SK-N-SH (cell line): Measurements from ENCODE around the gene AFF3. TPM values are rescaled to one million over a fixed set of nuclear protein-coding genes. Genes with fewer than 3 reads are reported as not detected.

Source experiments
- CTCF ChIA-PET: fragments of 300-600, 350-600 bp; formaldehyde crosslinking; extraction: SDS; loops from one replicate; lab custom pipeline; 2021; lab: Yijun Ruan, JAX
- POLR2A ChIA-PET: fragments of 350-600 bp; sonication (Branson Sonifier 250); formaldehyde crosslinking; extraction: SDS; loops from one replicate; lab custom pipeline; 2020; ENCODE audit warnings: antibody characterized with exemption, inconsistent platforms; lab: Yijun Ruan, JAX
- DNase-seq: peaks from one replicate; pipeline ENCODE4 v3.0.0; 2012
- H2AFZ ChIP-seq: fragments of 200-600 bp; sonication (generic); 2 replicates; pipeline ENCODE4 v1.8.1; 2016; ENCODE audit warnings: antibody characterized with exemption, mild to moderate bottlenecking, low read depth
- H3F3A ChIP-seq: fragments of 200-600 bp; sonication (generic); replicated peaks from 2 replicates; pipeline ENCODE3; 2016; ENCODE audit warnings: antibody characterized with exemption, mild to moderate bottlenecking; ENCODE audit not compliant: insufficient read depth
- H3K27ac ChIP-seq, 2 experiments: fragments of 200-500 bp in 1 of 2; fragments of 200-600 bp in 1 of 2; sonication (Bioruptor generic) in 1 of 2; sonication (generic), shearing (Covaris generic) in 1 of 2; 2 replicates each; pipeline versions ENCODE4 v1.5.1 to v1.6.1; 2014 to 2016; ENCODE audit warnings: low read depth in 2 of 2, inconsistent platforms in 1 of 2, low read length in 1 of 2, mild to moderate bottlenecking in 1 of 2, mixed read lengths in 1 of 2
- H3K27me3 ChIP-seq: fragments of 200-600 bp; sonication (generic), shearing (Covaris generic); 2 replicates; pipeline ENCODE4 v1.6.1; 2016; ENCODE audit warnings: mixed run types; ENCODE audit not compliant: insufficient read depth
- H3K36me3 ChIP-seq, 2 experiments: fragments of 200-500 bp in 1 of 2; fragments of 200-600 bp in 1 of 2; sonication (Bioruptor generic) in 1 of 2; sonication (generic) in 1 of 2; replicated peaks in 1 of 2; 2 replicates each; pipeline versions ENCODE3 to v1.5.1; 2014 to 2016; ENCODE audit warnings: low read length in 1 of 2, mild to moderate bottlenecking in 1 of 2; ENCODE audit not compliant: insufficient read depth in 2 of 2, control insufficient read depth in 1 of 2
- H3K4me1 ChIP-seq, 2 experiments: fragments of 200-500 bp in 1 of 2; fragments of 200-600 bp in 1 of 2; sonication (Bioruptor generic) in 1 of 2; sonication (generic), shearing (Covaris generic) in 1 of 2; 2 replicates each; pipeline versions ENCODE4 v1.5.1 to v1.6.1; 2014 to 2016; ENCODE audit warnings: low read depth in 1 of 2, low read length in 1 of 2, mixed run types in 1 of 2; ENCODE audit not compliant: insufficient read depth in 2 of 2, control insufficient read depth in 1 of 2
- H3K4me2 ChIP-seq: fragments of 200-600 bp; sonication (generic), shearing (Covaris generic); 2 replicates; pipeline ENCODE4 v1.6.1; 2017; ENCODE audit warnings: mixed run types
- H3K4me3 ChIP-seq, 2 experiments: fragments of 200-500 bp in 1 of 2; fragments of 200-600 bp in 1 of 2; sonication (Bioruptor generic) in 1 of 2; sonication (generic), shearing (Covaris generic) in 1 of 2; 2 replicates each; pipeline versions ENCODE4 v1.5.1 to v1.8.1; 2014 to 2016; ENCODE audit warnings: low read depth in 2 of 2, inconsistent platforms in 1 of 2, low read length in 1 of 2, mild to moderate bottlenecking in 1 of 2, mixed read lengths in 1 of 2, moderate library complexity in 1 of 2
- H3K79me2 ChIP-seq: fragments of 200-600 bp; sonication (generic); 2 replicates; pipeline ENCODE4 v1.8.1; 2017; ENCODE audit warnings: mild to moderate bottlenecking; ENCODE audit not compliant: insufficient read depth
- H3K9ac ChIP-seq: fragments of 200-600 bp; sonication (generic); 2 replicates; pipeline ENCODE4 v1.6.1; 2017; ENCODE audit warnings: mixed run types
- H3K9me2 ChIP-seq: fragments of 200-600 bp; sonication (generic); 2 replicates; pipeline ENCODE4 v1.6.1; 2017; ENCODE audit warnings: mixed run types
- H3K9me3 ChIP-seq: fragments of 200-600 bp; sonication (generic); 2 replicates; pipeline ENCODE4 v1.6.1; 2017; ENCODE audit warnings: mixed run types, mild to moderate bottlenecking, moderate library complexity
- H4K20me1 ChIP-seq: fragments of 200-600 bp; sonication (generic); 2 replicates; pipeline ENCODE4 v1.6.1; 2017; ENCODE audit warnings: mild to moderate bottlenecking, mixed run types; ENCODE audit not compliant: insufficient read depth
- CHD2 ChIP-seq: fragments of 150-350 bp; IDR thresholded peaks from 2 replicates; pipeline ENCODE4 v1.6.1; 2018; ENCODE audit warnings: low read length; ENCODE audit not compliant: partially characterized antibody
- ELF1 ChIP-seq: IDR thresholded peaks from 2 replicates; pipeline ENCODE4 v1.4.0; 2012
- EP300 ChIP-seq, 2 experiments: IDR thresholded peaks; 2 replicates each; pipeline versions ENCODE4 v1.4.0 to v1.6.1; 2012; ENCODE audit warnings: borderline replicate concordance in 1 of 2, low read depth in 1 of 2, low read length in 1 of 2
- EZH2phosphoT487 ChIP-seq: fragments of 200-600 bp; sonication (generic); IDR thresholded peaks from 2 replicates; pipeline ENCODE4 v1.6.1; 2017; ENCODE audit warnings: low read depth, mixed run types, mild to moderate bottlenecking, antibody characterized with exemption, moderate library complexity, borderline replicate concordance
- FOSL2 ChIP-seq: IDR thresholded peaks from 2 replicates; pipeline ENCODE4 v1.4.0; 2012; ENCODE audit warnings: low read depth, mild to moderate bottlenecking, moderate library complexity, borderline replicate concordance
- FOXJ3 ChIP-seq: sonication (generic); formaldehyde crosslinking; IDR thresholded peaks from 2 replicates; pipeline ENCODE4 v1.5.1; 2020; ENCODE audit warnings: mild to moderate bottlenecking, missing genetic modification reagents
- FOXM1 ChIP-seq: IDR thresholded peaks from 2 replicates; pipeline ENCODE4 v1.4.0; 2012; ENCODE audit warnings: low read depth, mild to moderate bottlenecking
- JUND ChIP-seq: IDR thresholded peaks from 2 replicates; pipeline ENCODE4 v1.4.0; 2012
- MEF2A ChIP-seq: IDR thresholded peaks from 2 replicates; pipeline ENCODE4 v1.4.0; 2012; ENCODE audit warnings: low read depth, borderline replicate concordance
- MXI1 ChIP-seq: IDR thresholded peaks from 2 replicates; pipeline ENCODE4 v1.6.1; 2012; ENCODE audit warnings: mild to moderate bottlenecking, low read depth, low read length, improper control_type of control experiment
- NRF1 ChIP-seq: IDR thresholded peaks from 2 replicates; pipeline ENCODE4 v1.6.1; 2012; ENCODE audit warnings: low read depth, mild to moderate bottlenecking, low read length
- RFX5 ChIP-seq: IDR thresholded peaks from 2 replicates; pipeline ENCODE4 v1.6.1; 2012; ENCODE audit warnings: mild to moderate bottlenecking, improper control_type of control experiment, low read length
- RXRA ChIP-seq: IDR thresholded peaks from 2 replicates; pipeline ENCODE4 v1.4.0; 2012; ENCODE audit warnings: low read depth, mild to moderate bottlenecking, borderline replicate concordance
- SMC3 ChIP-seq: IDR thresholded peaks from 2 replicates; pipeline ENCODE4 v1.6.1; 2012; ENCODE audit warnings: low read depth, low read length, improper control_type of control experiment
- TAF1 ChIP-seq: IDR thresholded peaks from 2 replicates; pipeline ENCODE4 v1.6.1; 2012; ENCODE audit warnings: low read depth, mild to moderate bottlenecking, low read length, moderate library complexity, borderline replicate concordance
- TCF12 ChIP-seq: IDR thresholded peaks from 2 replicates; pipeline ENCODE4 v1.4.0; 2012
- TEAD4 ChIP-seq: IDR thresholded peaks from 2 replicates; pipeline ENCODE4 v1.4.0; 2012; ENCODE audit warnings: mild to moderate bottlenecking, borderline replicate concordance; ENCODE audit not compliant: insufficient read depth
- YY1 ChIP-seq: IDR thresholded peaks from 2 replicates; pipeline ENCODE4 v1.4.0; 2012; ENCODE audit warnings: low read depth, mild to moderate bottlenecking
- WGBS: methylation state at CpG from one replicate; pipeline ENCODE4 v1.1.6; 2017; ENCODE audit warnings: low lambda C conversion rate; 5-methylcytosine and 5-hydroxymethylcytosine counted together
- polyA plus RNA-seq, 3 experiments: library from polyadenylated mRNA; depleted of rRNA; stranded (reverse); fragments of >200 nt; gene quantifications; 2 replicates each; pipeline ENCODE4 v1.2.3, GENCODE V29; 2012
- TF ChIP-seq, protein P1 (sequence below): fragments of 150-350 bp; IDR thresholded peaks from 2 replicates; pipeline ENCODE4 v1.6.1; 2016; ENCODE audit warnings: mild to moderate bottlenecking, low read depth, low read length
- TF ChIP-seq, protein P2 (sequence below): IDR thresholded peaks from 2 replicates; pipeline ENCODE4 v1.6.1; 2012; ENCODE audit warnings: mild to moderate bottlenecking, low read depth, low read length, moderate library complexity
- TF ChIP-seq, protein P3 (sequence below): IDR thresholded peaks from 2 replicates; pipeline ENCODE4; 2012
- TF ChIP-seq, protein P4 (sequence below): IDR thresholded peaks from 2 replicates; pipeline ENCODE4 v1.4.0; 2012; ENCODE audit warnings: low read depth, borderline replicate concordance
- TF ChIP-seq, protein P5 (sequence below): IDR thresholded peaks from 2 replicates; pipeline ENCODE4 v1.4.0; 2012; ENCODE audit warnings: low read depth, borderline replicate concordance
- TF ChIP-seq, protein P6 (sequence below): fragments of 200-600 bp; sonication (generic); IDR thresholded peaks from 2 replicates; pipeline ENCODE4 v1.6.1; 2017; ENCODE audit warnings: antibody characterized with exemption, mild to moderate bottlenecking, moderate library complexity

Gene AFF3
- polyA plus RNA-seq, 1 of the 3 experiments (the other 2 are of a cell fraction), result 0.36 TPM

DNA sequence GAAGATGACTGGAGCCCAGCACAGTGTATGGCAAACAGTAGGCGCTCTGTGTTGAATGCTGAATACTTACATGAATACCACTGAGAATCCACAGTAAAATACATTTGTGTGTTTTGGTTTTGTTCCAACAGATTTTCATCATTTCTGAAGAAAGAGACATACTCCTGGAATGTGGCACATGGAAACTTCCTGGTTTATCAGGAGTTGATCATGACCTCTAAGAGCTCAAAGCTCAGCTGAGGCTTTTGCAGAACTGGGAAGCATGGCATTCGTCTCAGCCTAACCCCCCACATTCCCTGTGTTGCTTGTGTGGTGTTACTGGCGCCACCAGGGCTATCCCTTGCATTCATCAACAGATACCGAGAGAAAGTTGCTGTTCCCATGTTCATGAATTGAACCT, 335.6 kb downstream of the AFF3 start:
- no peak for DNase-seq
- CTCF ChIA-PET, result no interaction called here
- Histone ChIP-seq H2AFZ (no peak overlapping the region), H3F3A (peaks cover 13% of the 10 kb centered on the region), H3K27ac (peak overlapping the region in 1 of 2 experiments; percentile 7; a peak in 1 of 4 replicates), H3K4me2 (no peak overlapping the region; the same call in 1 of the 2 replicates), H3K9me2 (no peaks in the 10 kb centered on the region), H3K9me3 (no peaks in the 10 kb centered on the region), H3K27me3 (no peaks in the 10 kb centered on the region), H3K4me1 (peaks cover 0 to 19% of the 10 kb centered on the region in 2 experiments; a peak in 1 of 4 replicates), H3K9ac (no peak overlapping the region), H3K36me3 (no peaks in the 10 kb centered on the region), H4K20me1 (no peaks in the 10 kb centered on the region), H3K4me3 (no peak overlapping the region), H3K79me2 (no peaks in the 10 kb centered on the region)
- WGBS, result 43% methylated on average over 3 of the region's 4 CpGs
- POLR2A ChIA-PET, result no interaction called here
- TF ChIP-seq, protein P1, sequence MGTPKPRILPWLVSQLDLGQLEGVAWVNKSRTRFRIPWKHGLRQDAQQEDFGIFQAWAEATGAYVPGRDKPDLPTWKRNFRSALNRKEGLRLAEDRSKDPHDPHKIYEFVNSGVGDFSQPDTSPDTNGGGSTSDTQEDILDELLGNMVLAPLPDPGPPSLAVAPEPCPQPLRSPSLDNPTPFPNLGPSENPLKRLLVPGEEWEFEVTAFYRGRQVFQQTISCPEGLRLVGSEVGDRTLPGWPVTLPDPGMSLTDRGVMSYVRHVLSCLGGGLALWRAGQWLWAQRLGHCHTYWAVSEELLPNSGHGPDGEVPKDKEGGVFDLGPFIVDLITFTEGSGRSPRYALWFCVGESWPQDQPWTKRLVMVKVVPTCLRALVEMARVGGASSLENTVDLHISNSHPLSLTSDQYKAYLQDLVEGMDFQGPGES, result no peak
- peak; percentile 86 for TF ChIP-seq TCF12
- TF ChIP-seq JUND, result peak; percentile 63
- peak; percentile 46; the same call in 1 of the 2 replicates for TF ChIP-seq ELF1
- TF ChIP-seq, protein P2, sequence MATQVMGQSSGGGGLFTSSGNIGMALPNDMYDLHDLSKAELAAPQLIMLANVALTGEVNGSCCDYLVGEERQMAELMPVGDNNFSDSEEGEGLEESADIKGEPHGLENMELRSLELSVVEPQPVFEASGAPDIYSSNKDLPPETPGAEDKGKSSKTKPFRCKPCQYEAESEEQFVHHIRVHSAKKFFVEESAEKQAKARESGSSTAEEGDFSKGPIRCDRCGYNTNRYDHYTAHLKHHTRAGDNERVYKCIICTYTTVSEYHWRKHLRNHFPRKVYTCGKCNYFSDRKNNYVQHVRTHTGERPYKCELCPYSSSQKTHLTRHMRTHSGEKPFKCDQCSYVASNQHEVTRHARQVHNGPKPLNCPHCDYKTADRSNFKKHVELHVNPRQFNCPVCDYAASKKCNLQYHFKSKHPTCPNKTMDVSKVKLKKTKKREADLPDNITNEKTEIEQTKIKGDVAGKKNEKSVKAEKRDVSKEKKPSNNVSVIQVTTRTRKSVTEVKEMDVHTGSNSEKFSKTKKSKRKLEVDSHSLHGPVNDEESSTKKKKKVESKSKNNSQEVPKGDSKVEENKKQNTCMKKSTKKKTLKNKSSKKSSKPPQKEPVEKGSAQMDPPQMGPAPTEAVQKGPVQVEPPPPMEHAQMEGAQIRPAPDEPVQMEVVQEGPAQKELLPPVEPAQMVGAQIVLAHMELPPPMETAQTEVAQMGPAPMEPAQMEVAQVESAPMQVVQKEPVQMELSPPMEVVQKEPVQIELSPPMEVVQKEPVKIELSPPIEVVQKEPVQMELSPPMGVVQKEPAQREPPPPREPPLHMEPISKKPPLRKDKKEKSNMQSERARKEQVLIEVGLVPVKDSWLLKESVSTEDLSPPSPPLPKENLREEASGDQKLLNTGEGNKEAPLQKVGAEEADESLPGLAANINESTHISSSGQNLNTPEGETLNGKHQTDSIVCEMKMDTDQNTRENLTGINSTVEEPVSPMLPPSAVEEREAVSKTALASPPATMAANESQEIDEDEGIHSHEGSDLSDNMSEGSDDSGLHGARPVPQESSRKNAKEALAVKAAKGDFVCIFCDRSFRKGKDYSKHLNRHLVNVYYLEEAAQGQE, result no peak
- no peak for TF ChIP-seq NRF1
- TF ChIP-seq, protein P3, sequence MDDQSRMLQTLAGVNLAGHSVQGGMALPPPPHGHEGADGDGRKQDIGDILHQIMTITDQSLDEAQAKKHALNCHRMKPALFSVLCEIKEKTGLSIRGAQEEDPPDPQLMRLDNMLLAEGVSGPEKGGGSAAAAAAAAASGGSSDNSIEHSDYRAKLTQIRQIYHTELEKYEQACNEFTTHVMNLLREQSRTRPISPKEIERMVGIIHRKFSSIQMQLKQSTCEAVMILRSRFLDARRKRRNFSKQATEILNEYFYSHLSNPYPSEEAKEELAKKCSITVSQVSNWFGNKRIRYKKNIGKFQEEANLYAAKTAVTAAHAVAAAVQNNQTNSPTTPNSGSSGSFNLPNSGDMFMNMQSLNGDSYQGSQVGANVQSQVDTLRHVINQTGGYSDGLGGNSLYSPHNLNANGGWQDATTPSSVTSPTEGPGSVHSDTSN, result peak; percentile 56
- peak in 1 of 2 experiments; percentile 76; a peak in 1 of 4 replicates for TF ChIP-seq EP300 (IDR thresholded peaks at IDR 0.05; ENCODE audit: borderline replicate concordance in 1 of 2, low read depth in 1 of 2, low read length in 1 of 2)
- no peak for TF ChIP-seq MXI1
- TF ChIP-seq TEAD4, result peak; percentile 79; the same call in 1 of the 2 replicates
- no peak for TF ChIP-seq TAF1
- TF ChIP-seq, protein P4, sequence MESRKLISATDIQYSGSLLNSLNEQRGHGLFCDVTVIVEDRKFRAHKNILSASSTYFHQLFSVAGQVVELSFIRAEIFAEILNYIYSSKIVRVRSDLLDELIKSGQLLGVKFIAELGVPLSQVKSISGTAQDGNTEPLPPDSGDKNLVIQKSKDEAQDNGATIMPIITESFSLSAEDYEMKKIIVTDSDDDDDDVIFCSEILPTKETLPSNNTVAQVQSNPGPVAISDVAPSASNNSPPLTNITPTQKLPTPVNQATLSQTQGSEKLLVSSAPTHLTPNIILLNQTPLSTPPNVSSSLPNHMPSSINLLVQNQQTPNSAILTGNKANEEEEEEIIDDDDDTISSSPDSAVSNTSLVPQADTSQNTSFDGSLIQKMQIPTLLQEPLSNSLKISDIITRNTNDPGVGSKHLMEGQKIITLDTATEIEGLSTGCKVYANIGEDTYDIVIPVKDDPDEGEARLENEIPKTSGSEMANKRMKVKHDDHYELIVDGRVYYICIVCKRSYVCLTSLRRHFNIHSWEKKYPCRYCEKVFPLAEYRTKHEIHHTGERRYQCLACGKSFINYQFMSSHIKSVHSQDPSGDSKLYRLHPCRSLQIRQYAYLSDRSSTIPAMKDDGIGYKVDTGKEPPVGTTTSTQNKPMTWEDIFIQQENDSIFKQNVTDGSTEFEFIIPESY, result no peak
- peak; percentile 65; the same call in 1 of the 2 replicates for TF ChIP-seq RXRA
- no peak for TF ChIP-seq FOXM1
- no peak for TF ChIP-seq EZH2phosphoT487
- peak; percentile 56; the same call in 1 of the 2 replicates for TF ChIP-seq FOSL2
- TF ChIP-seq, protein P5, sequence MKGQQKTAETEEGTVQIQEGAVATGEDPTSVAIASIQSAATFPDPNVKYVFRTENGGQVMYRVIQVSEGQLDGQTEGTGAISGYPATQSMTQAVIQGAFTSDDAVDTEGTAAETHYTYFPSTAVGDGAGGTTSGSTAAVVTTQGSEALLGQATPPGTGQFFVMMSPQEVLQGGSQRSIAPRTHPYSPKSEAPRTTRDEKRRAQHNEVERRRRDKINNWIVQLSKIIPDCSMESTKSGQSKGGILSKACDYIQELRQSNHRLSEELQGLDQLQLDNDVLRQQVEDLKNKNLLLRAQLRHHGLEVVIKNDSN, result no peak
- no peak for TF ChIP-seq RFX5
- no peak for TF ChIP-seq SMC3
- TF ChIP-seq, protein P6, sequence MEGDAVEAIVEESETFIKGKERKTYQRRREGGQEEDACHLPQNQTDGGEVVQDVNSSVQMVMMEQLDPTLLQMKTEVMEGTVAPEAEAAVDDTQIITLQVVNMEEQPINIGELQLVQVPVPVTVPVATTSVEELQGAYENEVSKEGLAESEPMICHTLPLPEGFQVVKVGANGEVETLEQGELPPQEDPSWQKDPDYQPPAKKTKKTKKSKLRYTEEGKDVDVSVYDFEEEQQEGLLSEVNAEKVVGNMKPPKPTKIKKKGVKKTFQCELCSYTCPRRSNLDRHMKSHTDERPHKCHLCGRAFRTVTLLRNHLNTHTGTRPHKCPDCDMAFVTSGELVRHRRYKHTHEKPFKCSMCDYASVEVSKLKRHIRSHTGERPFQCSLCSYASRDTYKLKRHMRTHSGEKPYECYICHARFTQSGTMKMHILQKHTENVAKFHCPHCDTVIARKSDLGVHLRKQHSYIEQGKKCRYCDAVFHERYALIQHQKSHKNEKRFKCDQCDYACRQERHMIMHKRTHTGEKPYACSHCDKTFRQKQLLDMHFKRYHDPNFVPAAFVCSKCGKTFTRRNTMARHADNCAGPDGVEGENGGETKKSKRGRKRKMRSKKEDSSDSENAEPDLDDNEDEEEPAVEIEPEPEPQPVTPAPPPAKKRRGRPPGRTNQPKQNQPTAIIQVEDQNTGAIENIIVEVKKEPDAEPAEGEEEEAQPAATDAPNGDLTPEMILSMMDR, result no peak
- no peak for TF ChIP-seq YY1
- TF ChIP-seq CHD2, result no peak
- TF ChIP-seq FOXJ3, result no peak
- TF ChIP-seq MEF2A, result no peak
